Neutrophil (primary cell): ENCODE results near the gene LAMA4.

ENCODE experiments used
- H3K27ac ChIP-seq: fragments of 200-600 bp; sonication (generic); 2 replicates; pipeline ENCODE4 v1.5.1; 2016; ENCODE audit warnings: mild to moderate bottlenecking, moderate library complexity
- H3K27me3 ChIP-seq: fragments of 200-600 bp; sonication (generic); 2 replicates; pipeline ENCODE4 v1.6.0; 2016; ENCODE audit warnings: mild to moderate bottlenecking
- H3K36me3 ChIP-seq: fragments of 200-600 bp; sonication (generic); 2 replicates; pipeline ENCODE4 v1.5.1; 2017
- H3K4me1 ChIP-seq, 2 experiments: fragments of 200-600 bp in 1 of 2; sonication (generic) in 1 of 2; 1 replicate in 1 of 2; 2 replicates in 1 of 2; pipeline versions ENCODE4 v1.5.1 to v1.6.1; 2013 to 2016; ENCODE audit warnings: low read depth in 1 of 2, low read length in 1 of 2, mild to moderate bottlenecking in 1 of 2, moderate library complexity in 1 of 2; ENCODE audit not compliant: control insufficient read depth in 1 of 2, insufficient read depth in 1 of 2
- H3K4me3 ChIP-seq, 2 experiments: fragments of 200-600 bp in 1 of 2; sonication (generic) in 1 of 2; 1 replicate in 1 of 2; 2 replicates in 1 of 2; pipeline ENCODE4 v1.5.1; 2013 to 2016; ENCODE audit warnings: low read depth in 1 of 2, low read length in 1 of 2, mild to moderate bottlenecking in 1 of 2, moderate library complexity in 1 of 2
- H3K9me3 ChIP-seq: fragments of 200-600 bp; sonication (generic); 2 replicates; pipeline ENCODE4 v1.5.1; 2016
- TF ChIP-seq, protein P1 (sequence below): fragments of 200-600 bp; sonication (generic); IDR thresholded peaks from 2 replicates; pipeline ENCODE4 v1.5.1; 2016; ENCODE audit warnings: antibody characterized with exemption

The LAMA4 gene

DNA sequence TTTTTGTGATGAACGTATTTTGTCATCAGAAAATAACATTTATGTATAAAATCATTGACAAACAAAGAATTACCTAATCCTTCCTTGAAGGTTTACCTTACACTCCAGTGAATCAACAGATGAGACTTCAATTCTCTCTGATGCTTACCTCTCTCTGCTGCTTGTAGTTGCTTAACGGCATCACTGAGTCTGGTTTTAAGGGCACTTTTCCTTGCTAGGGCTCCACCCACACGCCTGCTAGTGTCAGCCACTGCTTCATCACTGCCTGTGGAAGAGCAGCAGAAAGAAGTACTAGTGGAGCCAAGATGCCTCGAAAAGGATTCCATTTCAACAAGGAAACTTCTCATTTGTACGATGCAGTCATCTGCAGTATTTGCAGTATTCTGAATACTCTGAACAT is 104.0 kb downstream of the LAMA4 start:
- H3K36me3 ChIP-seq = no peaks in the 10 kb centered on the region
- H3K4me1 ChIP-seq = no peaks in the 10 kb centered on the region
- no peak overlapping the region for H3K4me3 ChIP-seq
- H3K27ac ChIP-seq = no peak overlapping the region
- H3K9me3 ChIP-seq = no peaks in the 10 kb centered on the region
- TF ChIP-seq, protein P1, sequence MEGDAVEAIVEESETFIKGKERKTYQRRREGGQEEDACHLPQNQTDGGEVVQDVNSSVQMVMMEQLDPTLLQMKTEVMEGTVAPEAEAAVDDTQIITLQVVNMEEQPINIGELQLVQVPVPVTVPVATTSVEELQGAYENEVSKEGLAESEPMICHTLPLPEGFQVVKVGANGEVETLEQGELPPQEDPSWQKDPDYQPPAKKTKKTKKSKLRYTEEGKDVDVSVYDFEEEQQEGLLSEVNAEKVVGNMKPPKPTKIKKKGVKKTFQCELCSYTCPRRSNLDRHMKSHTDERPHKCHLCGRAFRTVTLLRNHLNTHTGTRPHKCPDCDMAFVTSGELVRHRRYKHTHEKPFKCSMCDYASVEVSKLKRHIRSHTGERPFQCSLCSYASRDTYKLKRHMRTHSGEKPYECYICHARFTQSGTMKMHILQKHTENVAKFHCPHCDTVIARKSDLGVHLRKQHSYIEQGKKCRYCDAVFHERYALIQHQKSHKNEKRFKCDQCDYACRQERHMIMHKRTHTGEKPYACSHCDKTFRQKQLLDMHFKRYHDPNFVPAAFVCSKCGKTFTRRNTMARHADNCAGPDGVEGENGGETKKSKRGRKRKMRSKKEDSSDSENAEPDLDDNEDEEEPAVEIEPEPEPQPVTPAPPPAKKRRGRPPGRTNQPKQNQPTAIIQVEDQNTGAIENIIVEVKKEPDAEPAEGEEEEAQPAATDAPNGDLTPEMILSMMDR = no peak
- no peaks in the 10 kb centered on the region for H3K27me3 ChIP-seq

DNA sequence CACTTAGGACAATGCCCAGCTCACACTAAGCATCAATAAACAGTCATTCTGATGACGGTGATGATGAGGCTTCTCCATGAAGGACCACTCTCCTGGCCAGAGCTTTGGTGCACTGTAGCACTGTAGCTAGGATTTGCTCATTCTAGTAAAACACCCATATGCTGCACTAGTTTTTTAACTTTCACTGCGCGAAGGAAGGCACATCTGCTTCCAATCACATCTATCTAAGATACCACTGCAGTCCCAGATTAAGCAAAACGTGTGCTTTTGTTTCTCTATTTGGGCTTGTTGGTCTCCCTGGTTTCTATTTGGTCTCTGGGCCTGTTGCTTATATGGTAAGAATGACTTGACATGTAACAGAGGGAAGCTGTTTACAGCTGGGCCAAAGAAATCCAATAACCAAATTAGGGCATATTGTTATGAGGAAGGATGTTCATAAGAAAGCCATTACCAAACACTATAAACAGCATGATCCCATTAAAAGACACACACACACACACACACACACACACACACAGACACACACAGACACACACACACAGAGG is 104.6 kb downstream of the LAMA4 start:
- Histone ChIP-seq H3K4me1 (no peaks in the 10 kb centered on the region), H3K27ac (no peak overlapping the region), H3K9me3 (no peaks in the 10 kb centered on the region), H3K27me3 (no peaks in the 10 kb centered on the region), H3K36me3 (no peaks in the 10 kb centered on the region), H3K4me3 (no peak overlapping the region)
- TF ChIP-seq, protein P1 = no peak

DNA sequence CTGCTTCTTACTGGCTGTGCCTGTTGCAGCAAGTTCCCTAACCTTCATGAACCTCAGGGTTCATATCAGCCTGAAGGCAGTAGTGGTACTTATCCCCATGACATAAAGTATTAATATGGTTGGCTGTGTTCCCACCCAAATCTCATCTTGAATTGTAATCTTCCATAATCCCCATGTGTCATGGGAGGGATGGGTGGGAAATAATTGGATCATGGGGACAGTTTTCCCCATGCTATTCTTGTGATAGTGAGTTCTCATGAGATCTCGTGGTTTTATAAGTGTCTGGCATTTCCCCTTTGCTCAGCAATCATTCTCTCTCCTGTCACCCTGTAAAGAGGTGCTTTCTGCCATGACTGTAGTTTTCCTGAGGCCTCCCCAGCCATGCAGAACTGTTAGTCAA is 105.1 kb downstream of the LAMA4 start:
- Histone ChIP-seq H3K4me3 (no peak overlapping the region), H3K36me3 (no peaks in the 10 kb centered on the region), H3K4me1 (no peaks in the 10 kb centered on the region), H3K9me3 (no peaks in the 10 kb centered on the region), H3K27me3 (no peaks in the 10 kb centered on the region), H3K27ac (no peak overlapping the region)
- TF ChIP-seq, protein P1 = no peak

DNA sequence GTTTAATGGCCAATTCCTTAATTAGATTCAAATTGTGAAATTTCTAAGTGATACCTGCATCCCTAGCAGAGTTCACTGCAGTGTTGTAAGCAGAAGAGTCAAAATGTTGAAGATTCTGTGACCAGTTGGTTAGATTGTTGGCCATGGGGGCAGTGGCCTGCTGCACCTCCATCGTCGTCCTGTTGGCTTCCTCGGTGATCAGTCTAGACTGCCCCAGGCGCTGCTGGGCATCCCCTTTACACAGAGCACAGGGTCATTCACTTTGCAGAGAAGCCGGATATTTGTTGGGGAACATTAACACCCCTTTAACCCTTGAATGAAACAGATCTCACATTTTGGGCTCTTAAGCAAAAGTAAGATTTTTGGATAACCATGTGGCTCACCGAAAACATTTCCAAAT is 106.3 kb downstream of the LAMA4 start:
- no peaks in the 10 kb centered on the region for H3K4me1 ChIP-seq
- H3K27me3 ChIP-seq = no peaks in the 10 kb centered on the region
- TF ChIP-seq, protein P1 = no peak
- no peaks in the 10 kb centered on the region for H3K9me3 ChIP-seq
- no peak overlapping the region for H3K27ac ChIP-seq
- no peaks in the 10 kb centered on the region for H3K36me3 ChIP-seq
- no peak overlapping the region for H3K4me3 ChIP-seq

DNA sequence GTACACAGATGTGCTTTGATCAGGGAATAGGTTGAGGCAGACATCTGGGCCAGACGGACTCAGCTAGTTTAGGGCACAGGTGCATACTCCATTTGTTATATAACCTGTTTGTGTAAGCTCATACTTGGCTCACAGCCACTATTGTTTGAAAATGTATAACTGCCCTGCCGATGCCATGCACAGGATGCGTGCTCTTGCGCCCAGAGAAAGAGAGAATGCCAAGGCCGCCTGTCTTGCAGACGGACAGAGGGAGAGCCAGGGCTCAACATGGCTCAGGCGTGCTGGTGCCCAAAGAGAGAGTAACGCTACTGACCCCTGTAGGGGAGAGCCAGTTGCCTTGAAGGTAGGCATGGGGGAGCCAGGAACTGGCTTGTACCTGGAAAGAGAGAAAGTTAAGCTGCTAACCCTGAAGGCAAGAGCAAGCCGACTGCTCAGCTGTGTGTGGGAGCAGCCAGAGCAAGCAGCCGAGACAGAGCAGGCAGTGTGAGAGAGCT is 109.2 kb downstream of the LAMA4 start:
- H3K27ac ChIP-seq = no peak overlapping the region

More for the DNA sequence above, 109.2 kb downstream of the LAMA4 start:
- no peaks in the 10 kb centered on the region for H3K9me3 ChIP-seq
- H3K27me3 ChIP-seq = no peaks in the 10 kb centered on the region
- H3K4me3 ChIP-seq = no peak overlapping the region
- no peaks in the 10 kb centered on the region for H3K36me3 ChIP-seq
- TF ChIP-seq, protein P1 = no peak
- no peaks in the 10 kb centered on the region for H3K4me1 ChIP-seq
